AG09309 (cell line): Measurements from ENCODE around the gene MOCS1.

Source experiments
- DNase-seq: peaks from one replicate; pipeline ENCODE4 v3.0.0-alpha.2; 2010; ENCODE audit warnings: low read depth
- H3K4me3 ChIP-seq: 2 replicates; pipeline ENCODE4 v1.5.1; 2011; ENCODE audit warnings: mild to moderate bottlenecking, low read depth, low read length, moderate library complexity; ENCODE audit not compliant: control insufficient read depth
- TF ChIP-seq, protein P1 (sequence below): IDR thresholded peaks from 2 replicates; pipeline ENCODE4 v1.5.1; 2011; ENCODE audit warnings: mild to moderate bottlenecking, low read depth, low read length, inconsistent platforms; ENCODE audit not compliant: insufficient read depth, control insufficient read depth; ENCODE audit errors: missing control alignments

MOCS1 gene

DNA sequence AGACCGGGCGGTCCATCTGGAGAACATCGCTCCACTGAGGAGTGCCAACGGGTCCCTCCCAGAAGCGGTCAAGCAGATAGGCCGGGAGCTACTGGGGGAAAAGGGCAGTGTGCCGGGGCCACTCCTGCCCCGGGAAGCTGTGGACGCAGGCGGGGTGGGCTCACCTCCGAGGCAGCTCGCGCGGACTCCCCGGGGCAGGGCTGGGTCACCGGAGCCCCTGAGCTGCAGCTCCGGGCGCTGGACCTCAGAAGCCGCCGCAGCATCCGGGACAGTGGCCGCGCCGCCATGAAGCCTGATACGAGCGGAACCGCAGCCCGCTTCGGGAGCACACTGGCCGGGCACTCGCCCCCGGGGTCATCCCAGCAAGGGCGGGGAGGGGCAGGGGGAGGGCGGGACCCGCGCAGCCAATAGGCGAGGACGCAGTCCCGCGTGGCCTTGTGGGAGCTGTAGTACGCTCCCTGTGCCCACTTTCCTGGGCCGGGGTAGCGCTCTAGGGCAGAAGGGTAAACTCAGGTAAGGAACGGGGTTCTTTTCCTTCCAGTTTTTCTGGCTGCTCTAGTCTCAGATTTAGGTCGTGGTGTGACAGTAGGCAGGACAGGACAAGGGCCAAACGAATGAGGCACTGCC is at the start of gene MOCS1:
Gene MOCS1 (minus strand): TSS at position 332 of the 627 bp plus-strand sequence. CDS start 45 bp downstream, at position 287.
- DNase-seq = no peak
- peak within 1 kb of the TSS; percentile 85 for H3K4me3 ChIP-seq
- TF ChIP-seq, protein P1, sequence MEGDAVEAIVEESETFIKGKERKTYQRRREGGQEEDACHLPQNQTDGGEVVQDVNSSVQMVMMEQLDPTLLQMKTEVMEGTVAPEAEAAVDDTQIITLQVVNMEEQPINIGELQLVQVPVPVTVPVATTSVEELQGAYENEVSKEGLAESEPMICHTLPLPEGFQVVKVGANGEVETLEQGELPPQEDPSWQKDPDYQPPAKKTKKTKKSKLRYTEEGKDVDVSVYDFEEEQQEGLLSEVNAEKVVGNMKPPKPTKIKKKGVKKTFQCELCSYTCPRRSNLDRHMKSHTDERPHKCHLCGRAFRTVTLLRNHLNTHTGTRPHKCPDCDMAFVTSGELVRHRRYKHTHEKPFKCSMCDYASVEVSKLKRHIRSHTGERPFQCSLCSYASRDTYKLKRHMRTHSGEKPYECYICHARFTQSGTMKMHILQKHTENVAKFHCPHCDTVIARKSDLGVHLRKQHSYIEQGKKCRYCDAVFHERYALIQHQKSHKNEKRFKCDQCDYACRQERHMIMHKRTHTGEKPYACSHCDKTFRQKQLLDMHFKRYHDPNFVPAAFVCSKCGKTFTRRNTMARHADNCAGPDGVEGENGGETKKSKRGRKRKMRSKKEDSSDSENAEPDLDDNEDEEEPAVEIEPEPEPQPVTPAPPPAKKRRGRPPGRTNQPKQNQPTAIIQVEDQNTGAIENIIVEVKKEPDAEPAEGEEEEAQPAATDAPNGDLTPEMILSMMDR = no peak

DNA sequence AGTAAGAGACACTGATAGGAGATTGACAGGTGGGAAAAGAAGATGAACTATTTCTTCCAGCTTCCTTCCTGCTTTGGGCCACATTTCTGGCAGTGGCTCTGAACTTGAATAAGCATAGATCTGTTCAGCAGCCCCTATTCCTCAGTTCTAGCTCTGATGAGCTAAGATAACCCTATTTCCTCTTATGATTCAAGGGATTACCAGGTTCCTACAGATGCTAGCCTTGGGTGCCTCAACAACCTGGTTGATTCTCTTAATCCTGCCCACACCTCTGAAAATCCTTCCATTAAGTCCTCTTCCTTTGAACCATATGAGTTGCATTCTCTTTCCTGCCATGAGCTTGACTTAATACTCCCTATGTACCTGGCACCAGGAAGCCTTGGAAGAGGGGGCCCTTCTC is 49.8 kb upstream of the MOCS1 start:
- no peak overlapping the region for H3K4me3 ChIP-seq
- TF ChIP-seq, protein P1 = no peak
- no peak for DNase-seq

DNA sequence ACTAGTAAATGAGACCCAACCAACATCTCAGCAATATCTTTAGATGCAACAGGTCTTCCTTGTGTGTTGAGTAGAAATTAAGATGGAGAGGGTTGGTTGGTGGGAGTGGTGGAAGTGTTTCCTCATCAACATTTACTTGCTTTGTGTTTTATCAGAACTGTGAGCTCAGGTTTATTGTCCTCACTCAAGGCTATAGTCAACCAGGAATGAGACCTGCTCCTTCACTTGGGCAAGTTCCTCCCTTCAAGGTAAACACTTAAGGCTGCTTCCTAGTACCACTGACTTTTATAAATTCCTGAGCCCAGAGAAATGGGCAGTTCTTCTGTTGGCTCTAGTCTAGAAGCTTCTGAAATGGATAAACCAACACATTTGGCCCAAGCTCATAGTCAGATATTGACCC is 48.9 kb upstream of the MOCS1 start:
- H3K4me3 ChIP-seq = no peak overlapping the region
- TF ChIP-seq, protein P1 = no peak
- DNase-seq = no peak

DNA sequence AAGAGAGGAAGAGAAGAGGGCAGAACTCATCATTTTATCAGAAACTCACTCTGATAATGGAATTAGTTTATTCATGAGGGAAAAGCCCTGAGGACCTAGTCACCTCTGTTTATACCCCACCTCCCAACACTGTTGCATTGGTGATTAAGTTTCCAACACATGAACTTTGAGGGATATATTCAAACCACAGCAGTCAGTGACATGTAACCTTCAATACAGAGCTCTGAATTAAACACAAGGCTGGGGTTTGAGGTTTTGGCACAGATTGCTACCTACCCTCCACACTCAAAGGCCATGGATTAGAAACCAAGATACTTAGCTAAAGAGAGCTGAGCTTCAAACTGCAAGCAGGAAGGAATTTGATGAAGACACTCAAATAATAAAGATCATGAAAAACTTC is 48.5 kb upstream of the MOCS1 start:
- H3K4me3 ChIP-seq = no peak overlapping the region
- TF ChIP-seq, protein P1 = no peak
- no peak for DNase-seq

DNA sequence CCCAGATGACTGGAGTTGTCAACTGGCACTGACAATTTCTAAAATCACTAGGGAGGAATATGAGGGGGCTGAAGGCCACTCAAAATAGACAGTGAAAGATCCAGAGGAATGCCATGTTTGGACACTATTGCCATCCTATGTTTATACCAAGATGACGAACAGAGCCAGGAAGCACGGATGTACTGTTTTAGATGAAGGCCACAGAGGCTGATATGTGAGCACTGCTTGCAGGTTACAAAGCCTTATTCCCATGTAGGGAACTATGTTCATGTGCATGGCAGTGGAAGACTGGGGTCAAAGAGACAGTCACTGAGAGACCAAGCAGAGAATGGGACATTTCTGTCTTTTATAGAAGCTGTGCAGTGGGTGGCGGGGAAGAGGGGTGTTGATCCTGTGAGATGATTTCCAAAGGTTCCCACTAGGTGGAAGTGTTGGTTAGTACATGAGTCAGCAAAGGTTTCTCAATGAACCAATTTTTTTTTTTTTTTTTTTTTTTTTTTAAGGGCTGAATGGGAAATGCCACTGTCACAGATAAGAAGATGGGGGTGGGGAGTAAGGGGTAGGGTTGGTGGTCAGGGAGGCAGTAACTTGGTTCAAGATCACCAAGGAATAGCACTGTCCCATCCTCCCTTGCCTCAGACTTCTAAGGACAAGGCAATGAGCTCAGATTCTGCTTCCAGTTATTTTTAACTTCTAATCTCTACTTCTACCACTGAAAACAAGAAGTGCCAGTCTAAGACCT is 46.7 kb upstream of the MOCS1 start:
- TF ChIP-seq, protein P1 = peak; percentile 55
- peak; percentile 18 for DNase-seq
- H3K4me3 ChIP-seq = no peak overlapping the region

DNA sequence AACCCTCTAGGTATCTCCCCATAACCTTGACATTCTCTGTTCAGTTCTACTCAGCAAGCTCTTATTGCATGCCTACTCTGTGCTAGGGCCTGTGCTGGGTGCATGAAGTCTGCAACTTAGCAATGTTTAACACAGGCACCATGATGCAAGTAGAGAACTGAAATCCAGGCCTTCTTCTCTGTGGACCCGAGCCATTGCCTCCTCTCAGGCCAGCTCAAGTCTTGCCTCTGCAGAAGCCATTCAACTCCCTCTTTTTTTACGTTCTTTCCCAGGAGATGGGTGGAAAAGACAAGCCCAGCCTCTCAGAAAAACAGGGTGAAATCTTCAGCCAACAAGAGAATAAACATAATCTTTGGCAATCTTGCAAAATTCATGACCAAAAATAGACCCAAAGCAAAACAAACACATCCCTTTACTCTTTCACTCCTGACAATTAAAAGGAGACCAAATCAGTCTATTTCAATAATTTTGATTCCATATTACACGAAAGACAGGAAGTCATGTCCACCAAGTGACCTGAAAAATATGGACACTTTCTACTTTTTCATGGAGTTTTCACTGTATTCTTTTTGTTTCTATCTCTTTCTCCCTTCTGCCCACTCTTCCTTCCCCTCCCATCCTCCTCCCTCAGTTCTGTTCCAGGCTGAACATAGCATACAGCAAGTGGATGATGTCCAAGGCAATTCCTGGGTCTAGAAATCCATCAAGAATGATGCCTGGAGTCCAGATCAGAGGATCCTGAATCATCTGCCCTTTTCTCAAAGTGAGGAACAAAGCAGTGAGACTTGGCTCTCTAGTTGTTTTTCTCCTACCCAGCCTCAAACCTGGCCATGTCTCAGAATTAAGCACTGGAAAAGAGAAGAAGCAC is 45.4 kb upstream of the MOCS1 start:
- H3K4me3 ChIP-seq = no peak overlapping the region
- TF ChIP-seq, protein P1 = no peak
- no peak for DNase-seq
